DND-41 (cell line): Measurements from ENCODE around the gene C9orf72.

ENCODE experiments used
- EZH2 ChIP-seq: IDR thresholded peaks from 3 replicates; pipeline ENCODE4 v1.6.1; 2012; ENCODE audit warnings: borderline replicate concordance, low read depth, mild to moderate bottlenecking, moderate library complexity, low read length, inconsistent platforms; ENCODE audit not compliant: severe bottlenecking
- TF ChIP-seq, protein P1 (sequence below): IDR thresholded peaks from 2 replicates; pipeline ENCODE4 v1.5.1; 2012; ENCODE audit warnings: borderline replicate concordance, low read length, moderate library complexity, mild to moderate bottlenecking; ENCODE audit not compliant: poor library complexity, severe bottlenecking; ENCODE audit errors: extremely low read depth

DNA sequence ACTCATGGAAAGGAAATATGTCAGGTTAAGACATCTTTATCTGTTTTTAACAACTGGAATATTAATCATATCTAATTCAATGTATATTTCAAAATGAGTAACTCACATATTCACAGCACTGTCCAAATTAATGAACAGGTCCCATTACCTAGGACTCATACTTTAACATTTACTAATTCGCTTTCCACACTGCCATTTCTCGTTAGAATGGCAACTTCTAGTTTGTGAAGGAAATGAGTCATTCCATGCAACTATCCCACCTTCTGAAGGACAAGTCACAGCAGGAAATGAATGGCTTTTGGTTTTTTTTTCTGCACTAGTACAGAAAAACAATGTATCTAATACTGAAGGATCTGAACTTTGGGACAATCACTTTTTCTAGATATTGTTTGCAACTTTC lies 73.8 kb downstream of the C9orf72 start:
- TF ChIP-seq, protein P1, sequence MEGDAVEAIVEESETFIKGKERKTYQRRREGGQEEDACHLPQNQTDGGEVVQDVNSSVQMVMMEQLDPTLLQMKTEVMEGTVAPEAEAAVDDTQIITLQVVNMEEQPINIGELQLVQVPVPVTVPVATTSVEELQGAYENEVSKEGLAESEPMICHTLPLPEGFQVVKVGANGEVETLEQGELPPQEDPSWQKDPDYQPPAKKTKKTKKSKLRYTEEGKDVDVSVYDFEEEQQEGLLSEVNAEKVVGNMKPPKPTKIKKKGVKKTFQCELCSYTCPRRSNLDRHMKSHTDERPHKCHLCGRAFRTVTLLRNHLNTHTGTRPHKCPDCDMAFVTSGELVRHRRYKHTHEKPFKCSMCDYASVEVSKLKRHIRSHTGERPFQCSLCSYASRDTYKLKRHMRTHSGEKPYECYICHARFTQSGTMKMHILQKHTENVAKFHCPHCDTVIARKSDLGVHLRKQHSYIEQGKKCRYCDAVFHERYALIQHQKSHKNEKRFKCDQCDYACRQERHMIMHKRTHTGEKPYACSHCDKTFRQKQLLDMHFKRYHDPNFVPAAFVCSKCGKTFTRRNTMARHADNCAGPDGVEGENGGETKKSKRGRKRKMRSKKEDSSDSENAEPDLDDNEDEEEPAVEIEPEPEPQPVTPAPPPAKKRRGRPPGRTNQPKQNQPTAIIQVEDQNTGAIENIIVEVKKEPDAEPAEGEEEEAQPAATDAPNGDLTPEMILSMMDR: no peak
- TF ChIP-seq EZH2: no peak
